Epithelial cell of esophagus (primary cell): ENCODE measurements around the gene SORCS2.

Source experiments
- DNase-seq: peaks from one replicate; pipeline ENCODE4 v3.0.0; 2010; ENCODE audit warnings: low read depth
- H3K4me3 ChIP-seq: 2 replicates; pipeline ENCODE4 v1.5.1; 2011; ENCODE audit warnings: mild to moderate bottlenecking, low read length, control low read depth
- TF ChIP-seq, protein P1 (sequence below): IDR thresholded peaks from 2 replicates; pipeline ENCODE4 v1.5.1; 2011; ENCODE audit warnings: low read depth, mild to moderate bottlenecking, low read length, control low read depth, inconsistent platforms; ENCODE audit not compliant: insufficient read depth; ENCODE audit errors: missing control alignments

Gene SORCS2

DNA sequence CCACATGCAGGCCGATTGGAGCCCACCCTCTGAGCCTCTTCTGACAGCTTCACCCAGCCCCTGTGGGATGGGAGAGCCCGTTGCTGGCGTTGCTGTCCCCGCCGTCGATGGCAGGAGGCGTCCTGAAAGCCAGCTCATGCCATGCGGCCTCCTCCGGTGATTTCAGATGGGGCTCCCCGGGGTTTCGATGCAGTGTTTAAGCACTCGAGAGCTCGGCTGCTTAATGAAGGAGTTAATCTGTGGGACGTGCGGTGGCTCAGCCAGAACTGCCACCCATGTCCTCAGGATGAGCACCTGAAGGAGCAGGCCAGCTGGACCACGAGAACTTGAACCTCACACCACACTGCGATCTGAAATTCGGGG, 95.6 kb downstream of the SORCS2 start:
- H3K4me3 ChIP-seq, result no peak overlapping the region
- DNase-seq, result no peak
- TF ChIP-seq, protein P1, sequence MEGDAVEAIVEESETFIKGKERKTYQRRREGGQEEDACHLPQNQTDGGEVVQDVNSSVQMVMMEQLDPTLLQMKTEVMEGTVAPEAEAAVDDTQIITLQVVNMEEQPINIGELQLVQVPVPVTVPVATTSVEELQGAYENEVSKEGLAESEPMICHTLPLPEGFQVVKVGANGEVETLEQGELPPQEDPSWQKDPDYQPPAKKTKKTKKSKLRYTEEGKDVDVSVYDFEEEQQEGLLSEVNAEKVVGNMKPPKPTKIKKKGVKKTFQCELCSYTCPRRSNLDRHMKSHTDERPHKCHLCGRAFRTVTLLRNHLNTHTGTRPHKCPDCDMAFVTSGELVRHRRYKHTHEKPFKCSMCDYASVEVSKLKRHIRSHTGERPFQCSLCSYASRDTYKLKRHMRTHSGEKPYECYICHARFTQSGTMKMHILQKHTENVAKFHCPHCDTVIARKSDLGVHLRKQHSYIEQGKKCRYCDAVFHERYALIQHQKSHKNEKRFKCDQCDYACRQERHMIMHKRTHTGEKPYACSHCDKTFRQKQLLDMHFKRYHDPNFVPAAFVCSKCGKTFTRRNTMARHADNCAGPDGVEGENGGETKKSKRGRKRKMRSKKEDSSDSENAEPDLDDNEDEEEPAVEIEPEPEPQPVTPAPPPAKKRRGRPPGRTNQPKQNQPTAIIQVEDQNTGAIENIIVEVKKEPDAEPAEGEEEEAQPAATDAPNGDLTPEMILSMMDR, result no peak

DNA sequence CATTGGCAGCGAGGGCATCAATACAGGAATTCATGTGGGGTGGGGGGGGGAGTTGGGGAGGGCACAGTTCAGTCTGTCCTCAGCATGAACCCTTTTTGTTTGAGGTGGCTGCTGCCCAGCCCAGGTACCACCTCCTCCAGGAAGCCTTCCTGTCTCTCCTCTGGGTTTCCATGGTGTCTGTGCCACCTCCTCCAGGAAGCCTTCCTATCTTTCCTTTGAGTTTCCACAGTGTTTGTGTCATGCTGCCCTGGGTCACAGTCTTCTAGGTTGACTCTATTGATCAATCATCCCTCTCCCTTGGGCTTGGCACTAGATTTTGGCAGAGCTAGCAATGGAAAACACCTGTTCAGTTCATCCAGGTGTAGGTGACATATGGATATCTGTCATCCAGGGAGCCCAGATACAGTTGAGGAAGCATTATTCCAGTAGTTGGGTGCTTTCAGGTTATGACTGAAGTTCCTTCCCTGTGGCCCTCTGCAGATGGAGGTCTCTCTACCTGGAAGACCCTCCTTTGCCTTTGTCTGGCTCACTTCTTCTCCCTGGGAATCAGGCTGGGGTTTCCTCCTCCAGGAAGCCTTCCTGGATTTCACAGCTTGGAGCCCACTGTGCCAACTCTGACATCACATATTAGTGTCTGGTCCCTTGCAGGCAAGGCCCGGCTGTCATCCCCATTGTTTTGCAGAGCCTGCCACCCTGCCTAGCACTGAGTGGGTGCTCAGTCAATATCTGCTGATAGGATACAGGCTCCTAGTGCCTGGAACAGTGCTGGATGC, 96.6 kb downstream of the SORCS2 start:
- TF ChIP-seq, protein P1, result no peak
- no peak overlapping the region for H3K4me3 ChIP-seq
- no peak for DNase-seq

DNA sequence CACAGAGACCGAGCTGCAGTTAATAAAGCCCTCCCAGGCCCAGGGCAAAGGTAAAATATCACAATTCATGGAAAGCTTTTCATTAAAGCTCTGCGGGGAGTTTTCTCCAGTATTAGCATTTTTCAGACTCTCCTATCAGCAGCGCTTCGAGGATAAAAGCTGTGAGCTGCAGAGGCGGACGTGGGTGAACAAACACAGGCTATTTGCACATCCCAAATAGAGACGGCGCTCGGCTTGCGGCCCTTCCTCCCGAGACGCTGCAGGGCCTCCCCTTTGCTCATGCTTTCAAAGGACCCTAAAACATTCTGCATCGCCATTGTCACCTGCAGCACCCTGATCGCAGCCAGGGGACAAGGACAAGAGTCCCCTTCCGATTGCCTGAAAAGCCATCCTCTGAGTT, 97.3 kb downstream of the SORCS2 start:
- no peak for DNase-seq
- H3K4me3 ChIP-seq, result no peak overlapping the region
- TF ChIP-seq, protein P1, result no peak

DNA sequence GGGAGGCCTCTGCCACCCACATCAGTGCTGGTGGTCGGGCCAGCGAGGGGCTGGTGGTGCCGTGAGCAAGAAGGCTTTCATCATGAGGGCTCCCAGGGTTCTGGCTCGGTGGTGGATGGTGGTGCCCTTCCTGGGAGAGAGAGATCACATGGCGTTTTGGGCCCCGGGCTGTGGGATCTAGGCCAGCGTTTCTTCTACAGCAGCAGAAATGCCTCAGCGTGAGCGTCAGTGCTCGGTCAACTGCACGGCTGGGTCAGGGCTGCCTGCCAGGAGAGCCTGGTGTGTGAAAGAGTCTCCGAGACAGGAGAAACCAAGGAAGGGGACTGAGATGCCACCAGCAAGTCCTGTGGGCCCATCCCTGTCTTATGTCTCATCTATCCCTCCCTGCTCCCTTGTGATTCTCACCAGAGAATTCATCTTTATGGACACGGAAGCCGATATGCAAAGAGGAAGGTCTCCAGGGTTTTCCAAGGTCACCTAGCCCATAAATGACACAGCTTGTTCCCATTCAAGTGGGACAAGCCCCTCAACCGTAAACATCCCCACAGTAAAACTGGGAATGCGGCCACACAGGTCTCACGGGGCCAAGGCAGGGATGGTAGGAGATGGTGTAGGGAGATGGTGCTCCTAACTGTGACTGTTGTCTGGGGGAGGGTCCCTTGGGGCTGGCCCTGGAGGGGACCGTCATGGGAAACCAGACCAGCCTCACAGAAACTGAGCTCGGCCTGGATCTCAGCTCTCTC, 99.2 kb downstream of the SORCS2 start:
- no peak overlapping the region for H3K4me3 ChIP-seq
- TF ChIP-seq, protein P1, result no peak
- DNase-seq, result no peak

DNA sequence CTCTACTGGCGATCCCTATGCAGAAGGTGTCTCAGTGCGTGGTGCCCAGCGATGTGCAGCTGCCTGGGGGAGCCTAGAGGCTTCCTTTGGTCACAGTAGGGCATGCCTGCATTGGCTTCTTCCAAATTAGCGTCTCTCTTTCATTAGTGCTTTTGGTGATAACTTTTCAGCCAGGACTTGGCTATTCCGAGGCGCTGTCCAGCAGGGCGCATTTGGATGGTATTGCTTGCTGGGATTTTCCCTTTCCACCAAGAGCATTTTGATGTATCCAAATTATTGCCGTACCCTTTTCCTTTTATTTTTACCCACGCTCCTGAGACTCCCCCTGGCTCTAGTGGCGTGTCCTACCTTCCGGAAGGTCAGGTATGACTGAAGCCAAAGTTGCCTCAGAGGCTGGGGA, 101.4 kb downstream of the SORCS2 start:
- TF ChIP-seq, protein P1, result no peak
- DNase-seq, result no peak
- no peak overlapping the region for H3K4me3 ChIP-seq

DNA sequence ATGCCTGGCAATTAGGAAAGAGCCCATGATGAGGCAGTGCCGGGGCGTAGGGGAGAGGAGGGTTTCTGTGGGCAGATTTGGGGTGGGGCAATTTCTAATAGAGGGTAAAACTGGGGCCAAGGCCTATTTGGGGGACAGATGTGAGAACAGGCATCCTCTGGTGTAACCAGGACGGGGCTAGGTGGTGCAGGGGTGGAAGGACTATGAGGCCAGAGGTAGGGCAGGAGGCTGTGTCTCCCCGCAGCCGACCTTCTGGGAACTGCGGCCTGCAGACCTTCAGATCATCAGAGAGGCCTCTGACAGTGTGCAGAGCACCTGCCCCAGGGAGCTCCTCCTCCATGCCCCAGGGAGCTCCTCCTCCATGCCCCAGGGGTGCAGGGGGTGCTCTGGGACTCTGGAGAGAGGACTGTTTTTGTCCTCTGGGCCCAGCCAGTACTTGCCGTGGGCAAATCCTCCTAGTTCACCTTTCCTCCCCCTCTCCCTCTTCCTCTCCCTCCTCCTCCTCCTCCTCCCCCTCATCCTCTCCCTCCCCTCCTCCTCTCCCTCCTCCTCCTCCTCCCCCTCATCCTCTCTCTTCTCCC, 101.9 kb downstream of the SORCS2 start:
- DNase-seq, result no peak
- TF ChIP-seq, protein P1, result no peak
- H3K4me3 ChIP-seq, result no peak overlapping the region
